ENCODE results near the gene PHF20.
"Not testable (repeated sequence)": the region's sequence is repeated elsewhere in the genome, so short reads cannot be mapped to it uniquely, and the experiment has no call there.

Gene PHF20

DNA sequence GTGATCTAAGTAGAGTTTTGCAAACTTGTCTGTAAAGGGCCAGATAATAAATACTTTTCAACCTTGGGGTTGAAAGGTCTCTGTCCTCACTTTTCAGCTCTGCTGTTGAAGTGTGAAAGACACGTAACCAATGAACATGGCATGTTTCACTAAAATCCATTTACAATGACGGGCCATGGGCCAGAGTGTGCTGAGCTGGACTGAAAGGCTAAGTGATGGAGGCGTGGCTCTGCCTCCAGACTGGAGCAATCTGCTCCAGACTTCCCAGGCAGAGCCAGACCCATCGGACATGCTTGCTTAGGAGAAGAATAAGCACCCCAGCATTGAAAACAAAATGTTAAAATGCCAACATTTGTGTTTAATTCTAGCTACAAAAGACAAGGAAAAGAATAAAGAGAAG lies 141.1 kb downstream of the PHF20 start:
- Mint-ChIP-seq H3K4me1 (ENCODE audit: low read depth) (peaks cover 23% of the 10 kb centered on the region), H3K9me3 (no peaks in the 10 kb centered on the region), H3K27ac (peak overlapping the region; percentile 71), H3K36me3 (ENCODE audit: low read depth) (peaks cover 77% of the 10 kb centered on the region), H3K27me3 (no peaks in the 10 kb centered on the region), H3K4me3 (no peak overlapping the region)
- DNase-seq = no peak

DNA sequence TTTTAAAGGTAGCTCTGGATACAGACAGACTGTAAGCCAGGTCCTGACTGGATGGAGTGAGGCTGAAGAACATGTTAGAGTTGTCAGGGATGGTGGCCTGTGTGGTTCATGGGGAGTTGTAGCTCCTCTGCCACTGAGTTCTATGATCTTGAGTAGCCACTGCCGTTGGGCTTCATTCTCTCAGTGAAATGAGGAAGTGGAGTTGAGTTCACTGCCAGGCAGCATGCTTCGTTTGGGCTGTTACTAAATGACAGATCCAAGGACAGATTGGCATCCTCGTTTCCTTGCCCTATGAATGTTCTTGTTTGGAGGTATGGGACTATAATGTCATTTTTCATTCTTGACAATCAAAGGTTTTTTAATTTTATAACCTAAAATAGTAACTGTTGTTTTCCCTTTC lies 145.3 kb downstream of the PHF20 start:
- Mint-ChIP-seq H3K4me3 (no peak overlapping the region), H3K27me3 (no peaks in the 10 kb centered on the region), H3K27ac (no peak overlapping the region), H3K9me3 (no peaks in the 10 kb centered on the region), H3K4me1 (ENCODE audit: low read depth) (no peaks in the 10 kb centered on the region), H3K36me3 (ENCODE audit: low read depth) (peaks cover 84% of the 10 kb centered on the region)
- DNase-seq = no peak

DNA sequence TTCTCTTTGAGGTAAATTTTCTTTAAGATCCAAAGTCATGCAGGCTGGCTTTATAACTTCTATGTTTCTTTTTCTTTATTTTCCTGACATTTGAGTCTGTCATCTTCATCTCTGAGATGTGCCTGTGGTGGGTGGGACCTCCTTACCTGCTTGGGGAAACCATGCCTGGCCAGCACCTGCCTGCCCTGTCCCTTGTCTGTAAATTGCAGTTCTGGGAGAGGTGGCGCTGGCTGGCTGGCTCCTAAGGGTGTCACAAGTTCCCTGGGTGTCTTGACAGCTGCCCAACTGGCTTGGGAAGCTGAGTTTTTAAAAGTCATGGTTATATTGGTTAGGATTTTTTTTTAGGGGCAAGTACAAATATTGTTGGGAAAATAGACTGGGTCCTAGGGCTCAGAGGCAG lies 146.2 kb downstream of the PHF20 start:
- DNase-seq = no peak
- Mint-ChIP-seq H3K9me3 (no peaks in the 10 kb centered on the region), H3K27ac (peak overlapping the region; percentile 71), H3K27me3 (no peaks in the 10 kb centered on the region), H3K36me3 (ENCODE audit: low read depth) (peaks cover 78% of the 10 kb centered on the region), H3K4me3 (no peak overlapping the region), H3K4me1 (ENCODE audit: low read depth) (no peaks in the 10 kb centered on the region)

DNA sequence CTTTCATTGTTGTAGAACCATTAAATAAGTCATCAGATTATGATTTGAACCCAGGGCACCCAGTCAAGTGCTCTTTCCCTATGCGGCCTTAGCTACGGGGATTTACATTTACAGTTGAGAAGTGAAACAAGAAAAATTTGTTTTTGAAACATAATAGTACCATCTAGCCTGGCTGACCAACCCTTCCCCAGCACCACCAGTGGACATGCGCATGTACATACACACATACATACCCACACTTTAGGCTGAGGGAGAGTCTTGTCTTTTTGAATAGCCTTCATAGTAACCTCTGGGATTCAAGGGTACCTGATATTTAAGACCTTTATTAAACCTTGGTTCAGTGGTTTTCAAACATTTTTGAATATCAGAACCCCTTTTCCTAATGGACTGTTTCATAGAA lies 148.7 kb downstream of the PHF20 start:
- Mint-ChIP-seq H3K36me3 (ENCODE audit: low read depth) (peaks cover 71% of the 10 kb centered on the region), H3K4me1 (ENCODE audit: low read depth) (no peaks in the 10 kb centered on the region), H3K4me3 (no peak overlapping the region), H3K27ac (peak overlapping the region; percentile 3), H3K9me3 (no peaks in the 10 kb centered on the region), H3K27me3 (no peaks in the 10 kb centered on the region)
- DNase-seq = no peak

DNA sequence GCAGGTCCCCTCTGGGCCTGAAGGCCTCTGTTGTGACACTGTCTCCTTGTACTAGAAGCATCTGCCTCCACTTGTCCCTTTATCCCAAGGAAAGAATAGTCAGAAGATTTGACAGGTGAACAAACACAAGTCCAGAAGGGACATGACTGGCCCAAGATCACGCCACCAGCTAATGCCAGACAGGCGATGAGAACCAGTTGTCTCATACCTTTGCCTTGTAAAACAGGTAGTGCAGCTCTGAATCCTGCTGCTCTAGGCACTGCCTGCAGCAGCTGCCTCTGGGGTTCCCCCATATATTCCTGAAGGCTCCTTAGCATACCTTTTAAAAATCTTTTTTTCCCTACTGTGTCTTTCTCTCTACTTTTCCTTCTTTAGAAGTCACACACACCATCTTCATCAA lies 157.5 kb downstream of the PHF20 start:
- H3K27me3 Mint-ChIP-seq = no peaks in the 10 kb centered on the region
- H3K9me3 Mint-ChIP-seq = no peaks in the 10 kb centered on the region
- peaks cover 73% of the 10 kb centered on the region for H3K36me3 Mint-ChIP-seq (ENCODE audit: low read depth)
- no peak for DNase-seq
- H3K4me3 Mint-ChIP-seq = no peak overlapping the region
- peaks cover 6% of the 10 kb centered on the region for H3K4me1 Mint-ChIP-seq (ENCODE audit: low read depth)
- no peak overlapping the region for H3K27ac Mint-ChIP-seq

DNA sequence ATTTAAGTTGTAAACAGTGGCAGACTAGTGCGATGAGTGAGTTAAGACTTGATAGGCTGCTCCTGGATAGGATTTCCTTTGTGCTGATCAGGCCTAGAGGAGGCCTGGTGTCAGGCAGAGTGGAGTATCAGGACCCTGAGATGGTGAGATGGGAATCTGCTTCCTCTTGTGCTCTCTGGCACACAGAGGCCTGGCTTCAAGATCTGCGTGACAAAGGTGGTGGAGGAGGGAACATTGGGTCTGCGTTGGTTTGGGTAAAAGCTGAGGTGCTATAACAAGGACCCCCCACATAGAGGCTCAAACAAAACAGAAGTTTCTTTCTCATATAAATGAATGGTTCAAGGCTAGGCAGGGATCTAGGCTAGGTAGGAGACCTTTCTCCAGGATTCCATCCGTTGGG lies 162.2 kb downstream of the PHF20 start:
- no peaks in the 10 kb centered on the region for H3K27me3 Mint-ChIP-seq
- no peak for DNase-seq
- no peaks in the 10 kb centered on the region for H3K9me3 Mint-ChIP-seq
- H3K4me3 Mint-ChIP-seq = no peak overlapping the region
- H3K4me1 Mint-ChIP-seq (ENCODE audit: low read depth) = peaks cover 6% of the 10 kb centered on the region
- H3K27ac Mint-ChIP-seq = peak overlapping the region; percentile 39
- H3K36me3 Mint-ChIP-seq (ENCODE audit: low read depth) = peaks cover 81% of the 10 kb centered on the region

DNA sequence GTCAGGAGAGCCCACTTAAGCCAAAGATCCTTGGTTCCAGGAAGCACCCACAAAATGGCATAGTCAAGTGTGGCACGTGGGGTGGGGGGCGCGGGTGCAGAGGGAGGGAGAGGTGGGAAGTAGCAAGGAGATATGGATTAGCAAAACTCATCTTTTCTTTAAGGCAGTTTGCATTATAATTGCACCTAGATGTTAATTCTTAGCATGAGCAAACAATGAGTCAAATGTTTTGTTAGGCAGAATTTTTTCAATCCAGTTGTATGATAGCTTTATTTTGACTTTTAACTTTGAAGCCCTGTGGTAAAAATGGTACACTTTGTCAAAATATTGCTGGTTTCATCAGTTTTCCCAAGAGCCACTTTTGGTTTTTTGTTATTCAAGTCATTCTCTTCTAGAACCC lies 167.4 kb downstream of the PHF20 start:
- H3K9me3 Mint-ChIP-seq = no peaks in the 10 kb centered on the region
- peak overlapping the region; percentile 65 for H3K27ac Mint-ChIP-seq
- peaks cover 82% of the 10 kb centered on the region for H3K36me3 Mint-ChIP-seq (ENCODE audit: low read depth)
- H3K4me1 Mint-ChIP-seq (ENCODE audit: low read depth) = no peaks in the 10 kb centered on the region
- no peak overlapping the region for H3K4me3 Mint-ChIP-seq
- no peak for DNase-seq
- no peaks in the 10 kb centered on the region for H3K27me3 Mint-ChIP-seq

DNA sequence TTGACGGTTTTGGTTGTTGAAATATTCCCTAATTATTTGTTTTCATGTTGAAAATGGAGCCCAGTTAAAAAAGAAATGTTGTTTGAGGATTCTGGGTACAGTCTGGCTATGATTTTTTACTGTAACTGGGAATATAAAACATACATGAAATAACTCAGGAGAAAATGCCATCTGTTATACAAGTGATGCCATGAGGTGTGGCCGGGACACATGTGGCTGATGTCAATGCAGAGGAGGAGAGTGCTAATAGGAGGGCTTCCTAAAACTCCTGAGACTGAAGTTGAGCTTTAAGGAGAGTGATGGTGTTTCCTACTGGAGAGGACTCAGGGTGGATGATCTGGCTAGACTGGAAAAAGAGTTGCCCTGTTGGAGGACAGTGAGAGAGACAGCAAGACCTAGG lies 169.8 kb downstream of the PHF20 start:
- H3K27ac Mint-ChIP-seq = peak overlapping the region; percentile 64

DNA sequence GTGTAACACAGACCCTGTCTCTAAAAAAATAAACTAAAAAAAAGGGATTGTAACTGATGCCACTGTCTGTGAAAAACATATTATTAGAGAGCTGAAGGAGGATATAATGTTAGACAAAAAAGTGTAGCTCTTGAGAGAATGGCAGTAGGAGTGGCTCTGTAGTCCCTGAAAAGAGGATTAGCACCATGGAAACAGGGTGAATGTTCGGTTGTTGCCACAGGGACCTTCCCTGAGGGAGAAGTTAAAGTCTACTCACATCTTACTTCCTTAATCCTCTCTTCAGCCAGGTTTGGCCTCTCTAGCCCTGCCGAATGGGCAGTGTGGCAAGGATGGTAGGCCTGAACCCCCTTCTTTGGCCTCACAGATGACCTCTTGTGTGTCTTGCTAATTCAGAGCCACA lies 170.4 kb downstream of the PHF20 start:
- H3K36me3 Mint-ChIP-seq (ENCODE audit: low read depth) = peaks cover 76% of the 10 kb centered on the region
- H3K4me3 Mint-ChIP-seq = no peak overlapping the region
- peak overlapping the region; percentile 47 for H3K27ac Mint-ChIP-seq
- no peaks in the 10 kb centered on the region for H3K27me3 Mint-ChIP-seq
- no peaks in the 10 kb centered on the region for H3K9me3 Mint-ChIP-seq
- no peak for DNase-seq
- H3K4me1 Mint-ChIP-seq (ENCODE audit: low read depth) = no peaks in the 10 kb centered on the region

More for the DNA sequence above, 169.8 kb downstream of the PHF20 start:
- DNase-seq = no peak
- peaks cover 74% of the 10 kb centered on the region for H3K36me3 Mint-ChIP-seq (ENCODE audit: low read depth)
- H3K9me3 Mint-ChIP-seq = no peaks in the 10 kb centered on the region
- no peak overlapping the region for H3K4me3 Mint-ChIP-seq
- no peaks in the 10 kb centered on the region for H3K27me3 Mint-ChIP-seq
- H3K4me1 Mint-ChIP-seq (ENCODE audit: low read depth) = no peaks in the 10 kb centered on the region

DNA sequence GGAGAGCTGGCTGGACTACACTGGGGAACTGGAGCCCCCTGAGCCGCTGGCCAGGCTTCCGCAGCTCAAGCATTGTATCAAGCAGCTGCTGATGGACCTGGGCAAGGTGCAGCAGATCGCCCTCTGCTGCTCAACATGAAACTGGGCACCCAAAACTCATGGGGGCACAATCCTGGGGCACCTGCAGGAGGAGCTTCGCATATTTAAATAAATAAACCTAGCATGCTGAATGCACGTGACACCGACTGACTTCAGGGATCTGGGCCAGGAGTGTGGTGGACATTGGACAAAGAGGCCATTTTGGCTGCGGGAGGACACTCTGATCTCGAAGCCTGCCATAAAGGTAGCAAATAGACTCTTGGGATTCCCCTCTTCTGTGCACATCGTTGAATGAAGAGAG lies 175.7 kb downstream of the PHF20 start:
- H3K4me1 Mint-ChIP-seq (ENCODE audit: low read depth) = peaks cover 12% of the 10 kb centered on the region
- no peak overlapping the region for H3K27ac Mint-ChIP-seq
- H3K4me3 Mint-ChIP-seq = no peak overlapping the region
- H3K36me3 Mint-ChIP-seq (ENCODE audit: low read depth) = peaks cover 61% of the 10 kb centered on the region
- H3K27me3 Mint-ChIP-seq = no peaks in the 10 kb centered on the region
- peak; percentile 34 for DNase-seq
- no peaks in the 10 kb centered on the region for H3K9me3 Mint-ChIP-seq

DNA sequence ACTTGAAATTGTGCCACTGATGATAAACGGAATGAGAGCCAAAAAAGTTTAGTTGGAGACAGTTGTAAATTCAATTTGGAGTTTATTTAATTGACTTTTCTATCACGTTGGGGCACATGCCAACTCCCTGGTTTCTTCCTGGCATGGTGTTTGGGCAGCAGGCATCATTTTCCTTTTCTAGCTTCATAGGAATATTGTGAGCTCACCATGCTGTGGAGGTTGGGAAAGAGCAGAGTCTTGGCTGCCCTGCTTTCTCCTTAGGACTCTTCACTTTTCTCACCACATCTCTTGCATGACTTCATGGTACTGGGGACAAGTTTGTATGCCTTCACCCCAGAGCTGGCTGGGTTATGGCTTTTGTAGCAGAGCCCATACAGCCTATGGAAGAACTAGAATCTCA lies 176.1 kb downstream of the PHF20 start:
- H3K27ac Mint-ChIP-seq = peak overlapping the region; percentile 77
- H3K9me3 Mint-ChIP-seq = no peaks in the 10 kb centered on the region
- H3K36me3 Mint-ChIP-seq (ENCODE audit: low read depth) = peaks cover 63% of the 10 kb centered on the region
- no peak for DNase-seq
- no peak overlapping the region for H3K4me3 Mint-ChIP-seq
- no peaks in the 10 kb centered on the region for H3K27me3 Mint-ChIP-seq
- peaks cover 16% of the 10 kb centered on the region for H3K4me1 Mint-ChIP-seq (ENCODE audit: low read depth)

DNA sequence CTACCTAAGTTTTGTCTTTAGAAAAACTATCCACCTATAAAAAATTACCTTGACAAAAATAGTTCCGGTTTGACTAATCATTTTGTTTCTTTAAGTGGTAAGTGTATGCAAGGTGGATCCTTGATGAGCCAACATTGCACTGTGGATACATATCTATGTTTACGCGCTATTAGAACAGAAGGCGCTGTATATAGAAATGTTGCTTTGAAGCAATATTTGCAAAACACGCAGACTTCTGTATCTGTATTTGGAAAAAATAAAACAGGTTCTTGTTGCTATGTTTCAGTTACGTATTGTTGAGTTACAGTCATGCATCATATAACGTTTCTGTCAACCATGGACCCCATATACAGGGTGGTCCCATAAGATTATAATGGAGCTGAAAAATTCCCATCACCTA lies 178.3 kb downstream of the PHF20 start:
- Mint-ChIP-seq H3K4me1 (ENCODE audit: low read depth) (peaks cover 19% of the 10 kb centered on the region), H3K27ac (no peak overlapping the region), H3K4me3 (no peak overlapping the region), H3K27me3 (no peaks in the 10 kb centered on the region), H3K9me3 (no peaks in the 10 kb centered on the region), H3K36me3 (ENCODE audit: low read depth) (peaks cover 65% of the 10 kb centered on the region)
- no peak for DNase-seq

DNA sequence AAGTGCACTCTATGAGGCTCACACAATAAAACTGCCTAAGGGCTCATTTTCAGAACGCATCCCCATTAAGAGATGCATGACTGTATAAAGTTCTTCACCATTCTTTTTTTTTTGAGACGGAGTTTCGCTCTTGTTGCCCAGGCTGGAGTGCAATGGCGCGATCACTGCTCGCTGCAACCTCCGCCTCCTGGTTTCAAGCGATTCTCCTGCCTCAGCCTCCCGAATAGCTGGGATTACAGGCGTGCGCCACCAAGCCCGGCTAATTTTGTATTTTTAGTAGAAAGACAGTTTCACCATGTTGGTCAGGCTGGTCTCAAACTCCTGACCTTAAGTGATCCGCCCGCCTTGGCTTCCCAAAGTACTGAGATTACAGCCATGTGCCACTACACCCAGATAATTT lies 180.3 kb downstream of the PHF20 start:
- H3K27me3 Mint-ChIP-seq = not testable (repeated sequence)
- H3K4me1 Mint-ChIP-seq (ENCODE audit: low read depth) = peaks cover 24% of the 10 kb centered on the region

DNA sequence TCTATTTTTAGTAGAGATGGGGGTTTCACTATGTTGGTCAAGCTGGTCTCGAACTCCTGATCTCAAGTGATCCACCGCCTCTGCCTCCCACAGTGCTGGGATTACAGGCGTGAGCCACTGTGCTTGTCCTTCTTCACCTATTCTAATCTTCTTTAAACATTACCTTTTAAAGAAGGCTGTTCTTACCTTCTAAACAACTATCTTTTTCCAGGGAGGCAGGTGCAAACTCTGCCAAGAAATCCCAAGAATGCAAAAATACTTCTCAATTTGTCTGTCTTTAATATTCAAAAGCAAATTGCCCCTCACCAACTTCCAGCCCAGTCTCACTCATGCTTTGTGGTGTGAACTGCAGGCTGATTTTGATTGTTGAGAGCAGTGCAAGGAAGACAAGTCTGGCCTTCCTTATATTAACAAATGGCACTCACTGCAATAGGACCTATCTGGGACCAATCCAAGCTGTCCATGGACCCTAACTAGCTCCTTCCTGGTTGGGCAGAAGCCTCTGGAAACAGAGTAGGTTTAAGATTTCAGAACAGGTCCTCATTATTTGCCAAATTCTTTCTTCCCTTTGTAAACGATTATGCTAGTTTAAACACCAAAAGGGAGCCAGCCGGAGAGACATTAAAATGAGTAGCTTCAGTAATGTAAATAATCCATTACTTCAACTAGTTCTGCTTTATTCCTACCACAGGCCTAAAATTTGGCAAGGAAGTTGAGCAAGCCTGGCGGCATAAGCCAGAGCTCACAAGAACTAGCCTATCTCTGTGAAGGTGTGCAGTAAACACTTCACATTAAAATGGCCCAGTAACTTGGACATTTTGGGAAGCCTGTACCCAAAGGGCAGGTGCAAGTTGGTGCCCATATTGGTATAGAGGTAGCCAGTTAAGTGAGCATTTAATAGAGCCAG lies 180.9 kb downstream of the PHF20 start:
- Mint-ChIP-seq H3K36me3 (ENCODE audit: low read depth) (peaks cover 49% of the 10 kb centered on the region), H3K4me3 (peak overlapping the region; percentile 100), H3K9me3 (no peaks in the 10 kb centered on the region), H3K27me3 (no peaks in the 10 kb centered on the region), H3K4me1 (ENCODE audit: low read depth) (peaks cover 24% of the 10 kb centered on the region), H3K27ac (peak overlapping the region; percentile 100)
- no peak for DNase-seq

More for the DNA sequence above, 180.3 kb downstream of the PHF20 start:
- peaks cover 56% of the 10 kb centered on the region for H3K36me3 Mint-ChIP-seq (ENCODE audit: low read depth)
- DNase-seq, H3K9me3 Mint-ChIP-seq: not testable (repeated sequence)
- H3K4me3 Mint-ChIP-seq = peak overlapping the region; percentile 100
- H3K27ac Mint-ChIP-seq = peak overlapping the region; percentile 100

DNA sequence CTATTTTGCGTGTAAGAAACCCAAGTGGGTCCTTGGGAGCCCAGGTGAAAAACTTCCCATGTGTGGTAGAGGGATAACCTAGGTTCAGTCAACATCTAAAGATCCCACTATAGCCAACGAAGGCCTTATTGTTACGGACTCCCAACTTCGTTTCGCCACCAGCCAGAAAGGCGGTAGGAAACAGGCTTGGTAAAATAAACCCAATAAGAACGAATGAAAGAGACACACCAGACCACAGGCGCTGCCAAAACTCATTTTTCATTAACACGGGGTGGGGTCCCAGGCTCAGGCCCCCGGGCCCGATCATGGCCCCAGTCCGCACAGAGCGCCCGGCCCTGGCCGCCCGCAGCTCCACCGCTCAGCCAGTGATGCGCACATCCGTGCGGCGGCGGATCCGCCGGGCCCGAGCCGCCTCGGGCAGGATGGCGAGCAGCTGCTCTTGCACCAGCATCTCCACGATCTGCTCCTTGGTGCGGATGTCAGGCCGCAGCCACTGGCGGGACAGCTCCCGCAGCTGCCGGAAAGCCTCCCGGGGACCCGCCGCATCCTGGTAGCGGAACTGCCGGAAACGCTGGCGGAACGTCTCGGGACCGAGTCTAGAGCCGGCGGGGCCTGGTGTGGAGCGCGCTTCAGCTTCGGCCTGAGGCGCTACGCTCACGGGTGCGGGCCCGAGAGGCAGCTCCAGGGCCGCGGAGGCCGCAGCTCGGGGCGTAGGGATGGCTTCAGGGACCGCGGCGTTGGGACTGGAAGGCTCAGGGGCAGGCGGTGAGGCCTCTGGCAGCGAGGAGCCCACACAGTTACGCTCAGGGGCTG lies 181.8 kb downstream of the PHF20 start:
- Mint-ChIP-seq H3K36me3 (ENCODE audit: low read depth) (peaks cover 40% of the 10 kb centered on the region), H3K9me3 (no peaks in the 10 kb centered on the region), H3K4me3 (peak overlapping the region; percentile 100), H3K4me1 (ENCODE audit: low read depth) (peaks cover 24% of the 10 kb centered on the region), H3K27ac (peak overlapping the region; percentile 100), H3K27me3 (no peaks in the 10 kb centered on the region)
- peak; percentile 81 for DNase-seq
